ENCODE results near the gene EXOC8.

DNA sequence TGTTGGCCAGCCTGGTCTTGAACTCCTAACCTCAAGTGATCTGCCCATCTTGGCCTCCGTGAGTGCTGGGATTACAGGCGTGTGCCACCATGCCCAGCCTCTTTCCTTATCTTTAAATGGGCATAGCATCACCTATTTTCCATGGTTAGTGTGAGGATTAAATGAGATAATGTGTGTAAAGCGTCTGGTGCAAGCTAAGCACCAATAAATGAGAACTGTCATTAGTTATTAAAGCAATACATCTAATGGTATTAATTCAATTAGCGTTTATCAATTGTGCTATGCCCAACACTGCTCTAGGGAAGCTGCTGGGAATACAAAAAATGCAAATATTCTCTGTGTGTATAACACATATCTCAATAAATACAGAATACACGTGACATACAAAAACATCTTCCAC lies 10.0 kb downstream of the EXOC8 start:
- no peak for TF ChIP-seq NCOA5 (CRISPR knock-in tag; IDR thresholded peaks at IDR 0.05)
- TF ChIP-seq, protein P1, sequence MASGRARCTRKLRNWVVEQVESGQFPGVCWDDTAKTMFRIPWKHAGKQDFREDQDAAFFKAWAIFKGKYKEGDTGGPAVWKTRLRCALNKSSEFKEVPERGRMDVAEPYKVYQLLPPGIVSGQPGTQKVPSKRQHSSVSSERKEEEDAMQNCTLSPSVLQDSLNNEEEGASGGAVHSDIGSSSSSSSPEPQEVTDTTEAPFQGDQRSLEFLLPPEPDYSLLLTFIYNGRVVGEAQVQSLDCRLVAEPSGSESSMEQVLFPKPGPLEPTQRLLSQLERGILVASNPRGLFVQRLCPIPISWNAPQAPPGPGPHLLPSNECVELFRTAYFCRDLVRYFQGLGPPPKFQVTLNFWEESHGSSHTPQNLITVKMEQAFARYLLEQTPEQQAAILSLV (CRISPR knock-in tag; IDR thresholded peaks at IDR 0.05; ENCODE audit: borderline replicate concordance) = no peak
- no peak for TF ChIP-seq EP300 (IDR thresholded peaks at IDR 0.05; ENCODE audit: low read depth in 2 of 2, low read length in 2 of 2)
- no peak for TF ChIP-seq EP300 (CRISPR knock-in tag; IDR thresholded peaks at IDR 0.05; ENCODE audit: borderline replicate concordance)
- TF ChIP-seq, protein P2, sequence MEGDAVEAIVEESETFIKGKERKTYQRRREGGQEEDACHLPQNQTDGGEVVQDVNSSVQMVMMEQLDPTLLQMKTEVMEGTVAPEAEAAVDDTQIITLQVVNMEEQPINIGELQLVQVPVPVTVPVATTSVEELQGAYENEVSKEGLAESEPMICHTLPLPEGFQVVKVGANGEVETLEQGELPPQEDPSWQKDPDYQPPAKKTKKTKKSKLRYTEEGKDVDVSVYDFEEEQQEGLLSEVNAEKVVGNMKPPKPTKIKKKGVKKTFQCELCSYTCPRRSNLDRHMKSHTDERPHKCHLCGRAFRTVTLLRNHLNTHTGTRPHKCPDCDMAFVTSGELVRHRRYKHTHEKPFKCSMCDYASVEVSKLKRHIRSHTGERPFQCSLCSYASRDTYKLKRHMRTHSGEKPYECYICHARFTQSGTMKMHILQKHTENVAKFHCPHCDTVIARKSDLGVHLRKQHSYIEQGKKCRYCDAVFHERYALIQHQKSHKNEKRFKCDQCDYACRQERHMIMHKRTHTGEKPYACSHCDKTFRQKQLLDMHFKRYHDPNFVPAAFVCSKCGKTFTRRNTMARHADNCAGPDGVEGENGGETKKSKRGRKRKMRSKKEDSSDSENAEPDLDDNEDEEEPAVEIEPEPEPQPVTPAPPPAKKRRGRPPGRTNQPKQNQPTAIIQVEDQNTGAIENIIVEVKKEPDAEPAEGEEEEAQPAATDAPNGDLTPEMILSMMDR (CRISPR knock-in tag; IDR thresholded peaks at IDR 0.05) = no peak
- TF ChIP-seq NKX3-1 (CRISPR knock-in tag; IDR thresholded peaks at IDR 0.05) = no peak
- no peak for TF ChIP-seq ZNF589 (CRISPR knock-in tag; conservative IDR thresholded peaks at IDR 0.05)
- no peak for TF ChIP-seq TARDBP (CRISPR knock-in tag; IDR thresholded peaks at IDR 0.05)
- TF ChIP-seq SRSF1 (optimal IDR thresholded peaks at IDR 0.05; ENCODE audit: low read depth, low read length) = no peak
- no peak for TF ChIP-seq BRF2 (CRISPR knock-in tag; IDR thresholded peaks at IDR 0.05)

All from HepG2 (cell line).